Effector memory CD8-positive, alpha-beta T cell (primary cell): ENCODE data around the gene OR51B4.
"Not testable (repeated sequence)": the region's sequence is repeated elsewhere in the genome, so short reads cannot be mapped to it uniquely, and the experiment has no call there.

ENCODE experiments used
- ATAC-seq: fragments of 150-1000 bp; cut with Tn5 transposase; replicated peaks from 2 replicates; pipeline ENCODE4 v1.10.0; 2021; ENCODE audit warnings: mild to moderate bottlenecking, moderate library complexity
- DNase-seq, 3 experiments: peaks; one replicate each; pipeline ENCODE4 v3.0.0; 2021
- H3K27ac Mint-ChIP-seq, 2 donors: one replicate each; pipeline ENCODE4 v1.8.0; 2022; ENCODE audit warnings: mild to moderate bottlenecking in 2 of 2, mixed read lengths in 2 of 2, moderate library complexity in 2 of 2
- H3K27me3 Mint-ChIP-seq, 2 donors: one replicate each; pipeline ENCODE4 v1.8.0; 2022; ENCODE audit warnings: mixed read lengths in 2 of 2
- H3K36me3 Mint-ChIP-seq: one replicate; pipeline ENCODE4 v1.8.0; 2022; ENCODE audit warnings: mild to moderate bottlenecking, moderate library complexity, mixed read lengths; ENCODE audit not compliant: insufficient read depth
- H3K4me1 Mint-ChIP-seq, 2 donors: one replicate each; pipeline ENCODE4 v1.8.0; 2022; ENCODE audit warnings: low read depth in 2 of 2, mixed read lengths in 2 of 2
- H3K4me3 Mint-ChIP-seq, 2 donors: one replicate each; pipeline ENCODE4 v1.8.0; 2022; ENCODE audit warnings: mild to moderate bottlenecking in 2 of 2, mixed read lengths in 2 of 2, moderate library complexity in 2 of 2
- H3K9me3 Mint-ChIP-seq, 2 donors: one replicate each; pipeline ENCODE4 v1.8.0; 2022; ENCODE audit warnings: mixed read lengths in 2 of 2

The OR51B4 gene

DNA sequence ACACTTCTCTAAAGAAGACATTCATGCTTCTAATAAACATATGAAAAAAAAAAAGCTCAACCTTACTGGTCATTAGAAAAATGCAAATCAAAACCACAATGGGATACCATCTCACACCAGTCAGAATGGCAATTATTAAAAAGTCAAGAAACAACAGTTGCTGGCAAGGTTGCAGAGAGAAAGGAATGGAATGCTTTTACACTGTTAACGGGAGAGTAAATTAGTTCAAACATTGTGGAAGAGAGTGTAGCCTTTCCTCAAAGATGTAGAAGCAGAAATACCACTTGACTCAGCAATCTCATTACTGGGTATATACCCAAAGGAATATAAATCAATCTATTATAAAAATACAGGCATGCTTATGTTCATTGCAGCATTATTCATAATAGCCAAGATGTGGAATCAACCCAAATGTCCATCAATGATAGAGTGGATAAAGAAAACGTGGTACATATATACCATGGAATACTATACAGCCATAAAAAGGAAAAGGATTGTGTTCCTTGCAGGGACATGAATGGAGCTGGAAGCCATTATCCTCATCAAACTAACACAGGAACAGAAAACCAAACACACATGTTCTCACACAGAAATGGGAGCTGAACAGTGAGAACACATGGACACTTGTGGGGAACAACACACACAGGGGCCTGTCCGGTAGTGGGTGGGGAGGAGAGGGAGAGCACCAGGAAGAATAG is 11.7 kb upstream of the OR51B4 start:
- H3K27me3 Mint-ChIP-seq, DNase-seq, H3K27ac Mint-ChIP-seq, H3K4me1 Mint-ChIP-seq, H3K36me3 Mint-ChIP-seq, H3K4me3 Mint-ChIP-seq, ATAC-seq: not testable (repeated sequence)
- peaks cover 0 to 19% of the 10 kb centered on the region in 2 donors for H3K9me3 Mint-ChIP-seq

- no peak for ATAC-seq
- Mint-ChIP-seq H3K9me3 (peaks cover 0 to 19% of the 10 kb centered on the region in 2 donors), H3K36me3 (no peaks in the 10 kb centered on the region)
Observed at GRCh38 chr11:5310423-5310822, 8.7 kb upstream of the OR51B4 start.

GRCh38 chr11:5307256-5308019 is 5.7 kb upstream of the OR51B4 start:
- no peaks in the 10 kb centered on the region for H3K36me3 Mint-ChIP-seq
- H3K27me3 Mint-ChIP-seq: peaks cover 0 to 4% of the 10 kb centered on the region in 2 donors
- no peaks in the 10 kb centered on the region for H3K4me1 Mint-ChIP-seq
- no peak overlapping the region for H3K4me3 Mint-ChIP-seq
- no peaks in the 10 kb centered on the region for H3K9me3 Mint-ChIP-seq
- ATAC-seq (no peak), DNase-seq (no peak)
- H3K27ac Mint-ChIP-seq: no peak overlapping the region

More at GRCh38 chr11:5310423-5310822, 8.7 kb upstream of the OR51B4 start:
- no peak overlapping the region for H3K27ac Mint-ChIP-seq
- H3K27me3 Mint-ChIP-seq: no peaks in the 10 kb centered on the region
- no peak for DNase-seq
- no peaks in the 10 kb centered on the region for H3K4me1 Mint-ChIP-seq
- no peak overlapping the region for H3K4me3 Mint-ChIP-seq

DNA sequence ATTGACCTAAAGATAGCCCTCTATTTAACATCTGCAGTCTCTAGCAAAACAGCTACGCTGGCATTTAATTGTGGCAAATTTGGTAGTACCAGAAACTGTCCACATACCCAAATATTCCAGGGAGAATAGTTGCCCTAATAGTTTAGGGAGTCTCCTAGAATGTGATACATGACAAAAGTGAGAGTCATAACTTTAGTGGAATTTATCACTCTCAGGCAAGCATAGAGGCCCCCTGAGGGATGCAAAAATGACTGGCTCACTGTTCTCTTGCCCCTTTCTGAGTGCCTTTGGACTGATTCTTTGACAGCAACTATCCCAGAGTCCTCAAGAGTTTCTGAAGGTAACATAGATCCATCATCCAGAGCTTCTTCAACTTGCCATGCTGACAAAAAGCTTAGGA is 2.3 kb upstream of the OR51B4 start:
- no peak overlapping the region for H3K4me3 Mint-ChIP-seq
- ATAC-seq: no peak
- H3K9me3 Mint-ChIP-seq: no peaks in the 10 kb centered on the region
- no peak overlapping the region for H3K27ac Mint-ChIP-seq
- peaks cover 0 to 9% of the 10 kb centered on the region in 2 donors for H3K27me3 Mint-ChIP-seq
- DNase-seq: no peak
- no peaks in the 10 kb centered on the region for H3K36me3 Mint-ChIP-seq
- no peaks in the 10 kb centered on the region for H3K4me1 Mint-ChIP-seq

DNA sequence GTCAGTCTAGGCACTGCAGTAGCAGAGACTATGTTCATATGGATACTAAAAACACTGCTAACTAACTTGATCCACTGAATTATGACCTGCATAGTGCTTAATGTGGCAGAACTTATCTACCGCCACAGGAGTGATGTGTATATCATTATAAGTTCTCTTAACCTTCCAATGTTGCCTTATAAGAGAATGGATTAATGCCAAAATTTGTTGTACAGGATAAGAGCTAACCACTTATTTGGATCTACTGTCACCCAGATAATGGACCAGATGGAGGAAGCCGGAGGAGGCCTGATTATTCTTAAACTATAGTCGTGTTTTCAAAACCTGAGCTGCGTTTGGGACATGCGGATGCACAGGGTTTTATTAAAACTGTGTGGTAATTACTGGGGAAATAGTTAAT is 1.9 kb upstream of the OR51B4 start:
- Mint-ChIP-seq H3K4me1 (no peaks in the 10 kb centered on the region), H3K4me3 (no peak overlapping the region), H3K9me3 (no peaks in the 10 kb centered on the region), H3K36me3 (no peaks in the 10 kb centered on the region), H3K27ac (no peak overlapping the region), H3K27me3 (peaks cover 0 to 9% of the 10 kb centered on the region in 2 donors)
- DNase-seq: no peak
- ATAC-seq: no peak

DNA sequence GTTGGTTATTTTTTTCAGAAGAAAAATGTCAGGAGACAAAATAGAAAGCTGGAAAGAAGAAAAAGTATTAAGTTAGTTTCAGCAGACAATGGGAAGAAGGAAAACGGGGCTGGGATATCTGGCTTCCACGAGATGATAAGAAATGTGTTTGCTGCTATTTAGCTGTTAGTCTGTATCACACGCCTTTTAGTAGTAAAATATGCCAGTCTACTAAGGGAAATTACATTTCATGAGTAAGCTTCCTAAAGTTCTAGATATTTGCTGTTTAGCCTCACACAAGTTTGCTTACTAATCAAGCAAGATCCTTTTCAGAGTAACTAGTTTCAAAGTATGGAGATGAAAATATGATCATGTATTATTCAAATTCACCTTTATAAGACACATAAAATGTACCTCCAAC is 1.5 kb downstream of the OR51B4 start:
- Mint-ChIP-seq H3K27me3 (peaks cover 9% of the 10 kb centered on the region in 2 donors), H3K27ac (no peak overlapping the region), H3K9me3 (no peaks in the 10 kb centered on the region), H3K4me1 (no peaks in the 10 kb centered on the region), H3K36me3 (no peaks in the 10 kb centered on the region), H3K4me3 (no peak overlapping the region)
- no peak for ATAC-seq
- DNase-seq: no peak

DNA sequence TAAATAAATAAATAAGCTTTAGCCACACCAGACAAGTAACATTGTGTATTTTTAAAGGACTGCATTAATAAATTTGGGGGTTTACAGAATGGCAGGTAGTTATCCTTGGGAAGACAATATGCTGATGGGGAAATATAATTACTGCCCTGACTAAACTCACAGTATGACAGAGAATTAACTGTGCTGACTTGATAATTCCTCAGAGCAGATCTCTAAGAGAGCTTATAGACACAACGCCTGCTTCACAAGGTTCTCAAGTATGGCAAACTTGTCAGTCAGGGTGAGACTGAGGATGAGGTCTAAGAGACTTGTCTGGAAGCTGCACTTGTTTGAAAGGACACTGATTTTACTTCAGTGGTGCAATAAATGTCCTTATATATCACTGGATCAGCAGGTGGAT is 3.3 kb downstream of the OR51B4 start:
- no peak overlapping the region for H3K4me3 Mint-ChIP-seq
- H3K9me3 Mint-ChIP-seq: no peaks in the 10 kb centered on the region
- no peak overlapping the region for H3K27ac Mint-ChIP-seq
- no peaks in the 10 kb centered on the region for H3K4me1 Mint-ChIP-seq
- H3K27me3 Mint-ChIP-seq: peaks cover 6 to 9% of the 10 kb centered on the region in 2 donors
- no peak for ATAC-seq
- no peaks in the 10 kb centered on the region for H3K36me3 Mint-ChIP-seq
- no peak for DNase-seq

- H3K4me1 Mint-ChIP-seq: no peaks in the 10 kb centered on the region
- H3K36me3 Mint-ChIP-seq: no peaks in the 10 kb centered on the region
- H3K4me3 Mint-ChIP-seq: no peak overlapping the region
- H3K27me3 Mint-ChIP-seq: peaks cover 5 to 9% of the 10 kb centered on the region in 2 donors
- DNase-seq: no peak
- no peaks in the 10 kb centered on the region for H3K9me3 Mint-ChIP-seq
- no peak for ATAC-seq
- no peak overlapping the region for H3K27ac Mint-ChIP-seq
Observed at GRCh38 chr11:5297721-5298323, 3.9 kb downstream of the OR51B4 start.

DNA sequence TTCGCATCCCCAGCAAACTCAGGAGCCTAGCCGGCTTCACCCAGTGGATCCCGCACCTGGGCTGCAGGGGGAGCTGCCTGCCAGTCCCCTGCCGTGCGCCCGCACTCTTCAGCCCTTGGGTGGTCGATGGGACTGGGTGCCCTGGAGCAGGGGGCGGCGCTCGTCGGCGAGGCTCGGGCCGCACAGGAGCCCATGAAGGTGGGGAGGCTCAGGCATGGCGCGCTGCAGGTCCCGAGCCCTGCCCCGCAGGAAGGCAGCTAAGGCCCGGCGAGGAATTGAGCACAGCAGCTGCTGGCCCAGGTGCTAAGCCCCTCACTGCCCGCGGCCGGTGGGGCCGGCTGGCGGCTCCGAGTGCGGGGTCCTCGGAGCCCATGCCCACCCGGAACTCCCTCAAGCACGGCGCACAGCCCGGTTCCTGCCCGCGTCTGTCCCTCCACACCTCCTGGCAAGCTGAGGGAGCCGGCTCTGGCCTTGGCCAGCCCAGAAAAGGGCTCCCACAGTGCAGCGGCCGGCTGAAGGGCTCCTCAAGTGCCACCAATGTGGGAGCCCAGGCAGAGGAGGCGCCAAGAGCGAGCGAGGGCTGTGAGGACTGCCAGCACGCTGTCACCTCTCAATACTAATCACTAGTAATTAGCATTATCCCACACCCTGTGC is 7.3 kb downstream of the OR51B4 start:
- H3K4me3 Mint-ChIP-seq, ATAC-seq, H3K27me3 Mint-ChIP-seq, H3K27ac Mint-ChIP-seq, H3K36me3 Mint-ChIP-seq, H3K9me3 Mint-ChIP-seq, H3K4me1 Mint-ChIP-seq, DNase-seq: not testable (repeated sequence)

DNA sequence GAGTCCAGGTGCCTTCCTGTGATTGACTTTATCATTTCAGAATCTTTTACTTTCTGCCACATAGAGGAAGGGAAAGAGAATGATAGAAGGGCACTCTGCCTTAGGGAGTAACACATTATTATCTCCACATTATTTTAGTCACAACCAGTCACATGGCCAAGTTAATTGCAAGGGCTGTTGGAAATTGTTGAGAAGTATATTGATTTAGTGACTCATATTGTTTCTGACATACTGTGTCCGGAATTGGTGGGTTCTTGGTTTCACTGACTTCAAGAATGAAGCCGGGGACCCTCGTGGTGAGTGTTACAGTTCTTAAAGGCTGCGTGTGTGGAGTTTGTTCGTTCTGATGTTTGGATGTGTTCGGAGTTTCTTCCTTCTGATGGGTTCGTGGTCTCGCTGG is 8.7 kb downstream of the OR51B4 start:
- Mint-ChIP-seq H3K4me1 (no peaks in the 10 kb centered on the region), H3K27me3 (peaks cover 0 to 8% of the 10 kb centered on the region in 2 donors), H3K9me3 (no peaks in the 10 kb centered on the region), H3K4me3 (no peak overlapping the region), H3K36me3 (no peaks in the 10 kb centered on the region), H3K27ac (no peak overlapping the region)
- DNase-seq (no peak), ATAC-seq (no peak)

DNA sequence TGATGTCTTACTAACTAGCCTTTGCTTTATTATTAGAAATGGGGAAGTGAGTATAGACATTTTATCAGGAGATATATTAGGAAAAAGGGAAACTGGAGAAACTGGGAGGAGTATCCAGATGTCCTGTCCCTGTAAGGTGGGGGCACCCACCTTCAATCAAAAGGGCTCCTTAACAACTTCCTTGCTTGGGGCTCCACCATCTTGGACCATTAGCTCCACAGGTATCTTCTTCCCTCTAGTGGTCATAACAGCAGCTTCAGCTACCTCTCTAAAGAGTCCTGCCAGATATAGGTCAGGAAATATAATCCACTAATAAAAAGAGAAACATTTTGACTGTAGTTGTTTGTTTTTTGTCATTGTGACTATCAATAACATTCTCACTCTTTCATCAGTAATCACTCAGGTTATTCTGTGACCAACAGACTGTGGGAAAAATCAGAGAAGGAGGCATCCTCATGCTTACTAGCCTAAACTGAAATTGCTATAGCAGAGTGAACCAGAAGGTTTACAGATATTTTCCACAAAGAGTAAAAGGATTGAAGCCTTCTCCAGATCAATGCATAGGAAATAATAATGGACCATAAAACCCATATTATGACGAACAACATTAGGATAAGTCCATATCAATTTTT is 10.4 kb downstream of the OR51B4 start:
- H3K27ac Mint-ChIP-seq: no peak overlapping the region
- H3K4me1 Mint-ChIP-seq: no peaks in the 10 kb centered on the region
- no peaks in the 10 kb centered on the region for H3K27me3 Mint-ChIP-seq
- H3K9me3 Mint-ChIP-seq: no peaks in the 10 kb centered on the region
- H3K4me3 Mint-ChIP-seq: no peak overlapping the region
- H3K36me3 Mint-ChIP-seq: no peaks in the 10 kb centered on the region
- ATAC-seq: no peak
- no peak for DNase-seq

GRCh38 chr11:5290106-5290505 is 11.6 kb downstream of the OR51B4 start:
- no peaks in the 10 kb centered on the region for H3K9me3 Mint-ChIP-seq

DNA sequence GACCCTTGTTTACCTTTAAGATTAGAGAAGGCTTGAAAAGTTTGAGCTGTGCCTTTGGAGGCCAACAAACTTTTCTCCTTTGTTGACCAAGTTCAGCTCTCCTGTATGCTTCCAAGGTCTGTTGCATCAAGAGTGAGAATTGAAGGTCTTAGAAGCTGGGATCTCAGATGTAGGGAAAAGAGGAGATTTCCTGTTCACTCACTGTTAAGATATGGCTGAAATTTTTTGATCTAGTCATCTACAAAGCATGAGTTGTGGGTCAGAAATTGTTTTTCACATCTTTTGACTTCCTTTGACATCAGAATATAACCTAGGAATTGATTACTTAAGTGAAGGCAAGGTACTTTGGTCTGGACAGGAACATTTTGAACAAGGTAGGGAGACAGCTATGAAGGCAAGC is 12.1 kb downstream of the OR51B4 start:
- no peaks in the 10 kb centered on the region for H3K9me3 Mint-ChIP-seq
- no peak for ATAC-seq
- no peak overlapping the region for H3K4me3 Mint-ChIP-seq

More at GRCh38 chr11:5290106-5290505, 11.6 kb downstream of the OR51B4 start:
- no peak overlapping the region for H3K27ac Mint-ChIP-seq
- ATAC-seq (no peak), DNase-seq (no peak)
- no peaks in the 10 kb centered on the region for H3K27me3 Mint-ChIP-seq
- no peaks in the 10 kb centered on the region for H3K4me1 Mint-ChIP-seq
- H3K4me3 Mint-ChIP-seq: no peak overlapping the region
- no peaks in the 10 kb centered on the region for H3K36me3 Mint-ChIP-seq

More for the DNA sequence above, 12.1 kb downstream of the OR51B4 start:
- DNase-seq: no peak
- Mint-ChIP-seq H3K36me3 (no peaks in the 10 kb centered on the region), H3K4me1 (no peaks in the 10 kb centered on the region), H3K27ac (no peak overlapping the region), H3K27me3 (peaks cover 0 to 3% of the 10 kb centered on the region in 2 donors)
